ENCODE results near the gene UBE2K.
"Not testable (repeated sequence)": the region's sequence is repeated elsewhere in the genome, so short reads cannot be mapped to it uniquely, and the experiment has no call there.

The UBE2K gene

DNA sequence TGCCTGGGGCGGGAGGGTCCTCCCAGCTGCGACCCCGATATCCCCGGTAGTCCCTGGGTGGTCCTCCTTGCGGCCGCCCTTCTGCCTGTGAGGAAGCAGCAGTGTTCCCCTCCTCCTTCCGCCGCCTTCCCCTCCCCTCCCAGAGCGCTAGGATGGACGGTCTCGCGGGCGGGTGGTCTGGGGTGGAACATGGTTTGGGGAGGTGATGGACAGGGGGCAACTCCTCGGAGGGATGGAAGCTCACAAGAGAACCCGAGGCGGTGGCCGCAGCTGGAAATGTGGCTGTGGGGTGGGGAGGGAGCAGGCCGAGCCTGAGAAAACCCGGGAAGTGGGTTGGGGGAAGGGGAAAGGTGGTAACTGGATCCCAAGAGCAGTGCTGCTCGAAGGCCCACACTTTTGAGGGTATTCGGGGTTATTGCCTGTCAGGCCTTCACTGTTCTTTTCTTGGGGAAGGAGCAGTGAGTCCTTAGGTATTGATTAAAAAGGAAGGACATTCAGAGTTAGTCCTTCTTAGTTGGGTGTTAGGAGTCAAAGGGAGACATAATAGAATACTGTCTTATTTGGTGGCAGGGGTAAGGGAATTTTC lies 581 bp downstream of the UBE2K start:
- no peak for DNase-seq

DNA sequence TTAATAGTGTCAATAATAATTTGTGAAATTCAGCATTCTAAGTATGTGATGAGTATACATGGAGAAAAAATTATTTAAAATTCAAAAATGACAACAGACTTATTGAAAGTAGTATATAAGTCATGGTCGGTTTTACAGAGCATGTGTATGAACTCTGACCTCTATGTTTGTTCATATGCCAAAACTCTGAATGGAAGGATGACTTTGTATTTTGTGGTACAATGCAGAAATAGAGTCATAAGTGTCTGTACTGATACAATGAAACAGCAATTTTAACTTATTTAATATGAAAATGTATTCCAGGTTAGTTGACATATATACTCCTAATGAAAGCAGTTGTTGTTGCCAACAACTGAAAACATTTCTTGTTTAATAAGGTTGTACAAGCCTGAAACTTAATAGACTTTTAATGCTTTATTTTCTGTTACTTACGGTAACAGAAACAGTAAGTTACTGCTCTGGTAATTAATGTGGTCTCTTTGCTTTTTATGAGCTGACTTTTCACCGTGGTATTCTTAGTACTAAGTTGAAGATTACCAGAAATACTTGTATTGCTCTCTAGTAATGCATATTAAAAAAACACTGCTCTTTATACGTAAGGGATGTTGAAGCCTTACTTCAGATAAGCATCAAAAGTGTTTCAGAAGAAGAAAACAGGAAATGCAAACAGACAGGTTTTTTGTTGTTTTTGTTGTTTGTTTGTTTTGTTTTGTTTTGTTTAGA lies 1.9 kb downstream of the UBE2K start:
- DNase-seq, result no peak

- no peak for DNase-seq
Measured at GRCh38 chr4:39700554-39700953, 2.6 kb downstream of the UBE2K start.

DNA sequence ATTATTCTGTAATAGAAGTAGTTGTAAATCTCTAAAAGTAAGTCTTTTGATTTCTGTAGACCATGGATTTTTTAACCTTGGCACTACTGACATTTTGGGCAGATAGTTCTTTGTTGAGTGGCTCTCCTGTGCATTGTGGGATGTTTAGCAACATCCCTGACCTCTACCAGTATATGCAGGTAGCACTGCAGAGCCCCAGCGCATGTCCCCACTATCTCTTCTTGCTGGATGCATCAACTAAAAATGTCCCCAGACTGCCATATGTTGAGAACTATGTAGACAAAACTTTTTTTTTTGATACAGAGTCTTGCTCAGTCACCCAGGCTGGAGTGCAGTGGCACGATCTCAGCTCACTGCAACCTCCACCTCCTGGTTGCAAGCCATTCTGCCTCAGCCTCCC lies 4.8 kb downstream of the UBE2K start:
- no peak for DNase-seq

DNA sequence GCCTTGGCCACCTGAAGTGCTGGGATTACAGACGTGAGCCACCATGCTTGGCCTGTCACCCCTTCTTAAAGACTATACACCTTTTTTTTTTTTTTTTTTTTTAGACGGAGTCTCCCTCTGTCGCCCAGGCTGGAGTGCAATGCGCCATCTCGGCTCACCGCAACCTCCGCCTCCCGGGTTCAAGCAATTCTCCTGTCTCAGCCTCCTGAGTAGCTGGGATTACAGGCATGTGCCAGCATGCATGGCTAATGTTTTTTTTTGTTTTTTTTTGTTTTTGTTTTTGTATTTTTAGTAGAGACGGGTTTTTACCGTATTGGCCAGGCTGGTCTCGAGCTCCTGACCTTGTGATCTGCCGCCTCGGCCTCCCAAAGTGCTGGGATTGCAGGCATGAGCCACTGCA lies 6.9 kb downstream of the UBE2K start:
- not testable (repeated sequence) for DNase-seq

GRCh38 chr4:39706334-39706733 lies 8.4 kb downstream of the UBE2K start:
- DNase-seq, result no peak

GRCh38 chr4:39706741-39707511 lies 9.0 kb downstream of the UBE2K start:
- no peak for DNase-seq

DNA sequence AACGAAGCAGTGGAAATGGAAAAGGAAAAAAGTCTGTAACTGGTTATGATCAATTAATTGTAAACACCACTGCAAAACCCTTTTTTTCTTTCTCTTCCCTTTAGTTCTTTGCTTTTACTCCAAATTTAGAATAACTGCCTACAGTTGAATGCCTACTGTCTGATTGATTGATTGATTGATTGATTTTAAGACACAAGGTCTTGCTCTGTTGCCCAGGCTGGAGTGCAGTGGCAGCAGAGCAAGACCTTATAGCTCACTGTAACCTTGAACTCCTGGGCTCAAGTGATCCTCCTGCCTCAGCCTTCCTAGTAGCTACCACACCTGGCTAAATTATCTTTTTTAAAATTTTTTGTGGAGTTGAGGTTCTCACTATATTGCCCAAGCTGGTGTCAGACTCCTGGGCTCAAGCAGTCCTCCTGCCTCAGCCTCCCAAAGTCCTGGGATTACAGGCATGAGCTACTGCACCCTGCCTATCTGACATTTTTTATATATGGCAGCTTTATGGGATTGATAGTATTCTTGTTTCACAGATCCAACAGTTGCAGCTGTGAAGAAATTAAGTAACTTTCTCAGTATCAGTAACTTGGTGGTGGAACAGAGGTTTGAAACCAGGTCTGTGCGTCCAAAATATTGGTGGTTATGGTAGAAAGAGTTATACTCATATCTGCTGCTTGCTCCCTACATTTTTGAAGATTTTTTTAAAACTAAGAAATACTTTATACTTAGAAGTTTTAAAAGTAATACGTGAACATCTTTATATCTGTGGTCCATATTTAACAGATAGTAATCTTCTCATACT lies 12.4 kb downstream of the UBE2K start:
- DNase-seq, result no peak

- DNase-seq, result no peak
Measured at GRCh38 chr4:39712819-39713607, 15.1 kb downstream of the UBE2K start.

- DNase-seq, result no peak
Measured at GRCh38 chr4:39713691-39714090, 15.8 kb downstream of the UBE2K start.

GRCh38 chr4:39714166-39714565 lies 16.2 kb downstream of the UBE2K start:
- no peak for DNase-seq

DNA sequence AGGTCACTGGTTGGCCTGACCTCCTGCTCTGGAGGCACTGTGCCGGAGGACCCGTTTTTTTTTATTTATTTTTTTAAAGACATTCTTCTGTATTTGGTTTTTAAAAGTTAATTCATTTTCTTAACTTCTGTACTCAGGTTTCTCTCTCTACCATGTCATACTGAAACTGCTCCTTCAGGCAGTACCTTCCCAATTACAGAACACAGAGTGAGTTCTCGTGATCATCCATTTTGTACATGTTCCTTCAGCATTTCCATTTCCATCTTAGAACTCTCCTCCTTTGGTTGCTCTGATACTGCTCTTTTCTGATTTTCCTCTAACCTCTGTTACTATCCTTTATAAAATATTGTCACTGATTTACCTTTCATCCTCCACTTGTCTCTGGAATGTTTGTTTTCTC lies 17.9 kb downstream of the UBE2K start:
- no peak for DNase-seq

DNA sequence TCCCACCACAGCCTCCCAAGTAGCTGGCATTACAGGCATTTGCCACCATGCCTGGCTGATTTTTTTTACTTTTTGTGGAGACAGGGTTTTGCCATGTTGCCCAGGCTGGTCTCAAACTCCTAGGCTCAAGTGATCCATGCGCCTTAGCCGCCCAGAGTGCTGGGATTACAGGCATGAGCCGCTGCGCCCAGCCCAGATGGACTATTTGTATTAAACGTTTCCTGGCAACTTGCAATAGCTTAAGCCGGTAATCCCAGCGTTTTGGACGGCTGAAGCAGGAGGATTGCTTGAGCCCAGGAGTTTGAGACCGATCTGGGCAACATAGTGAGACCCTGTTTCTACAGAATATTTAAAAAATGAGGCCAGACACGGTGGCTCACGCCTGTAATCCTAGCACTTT lies 18.4 kb downstream of the UBE2K start:
- no peak for DNase-seq

GRCh38 chr4:39717743-39718142 lies 19.8 kb downstream of the UBE2K start:
- DNase-seq, result not testable (repeated sequence)

GRCh38 chr4:39718366-39719323 lies 20.7 kb downstream of the UBE2K start:
- DNase-seq, result peak; percentile 24

GRCh38 chr4:39719804-39720580 lies 22.1 kb downstream of the UBE2K start:
- no peak for DNase-seq

- not testable (repeated sequence) for DNase-seq
Measured at GRCh38 chr4:39721273-39721672, 23.3 kb downstream of the UBE2K start.

DNA sequence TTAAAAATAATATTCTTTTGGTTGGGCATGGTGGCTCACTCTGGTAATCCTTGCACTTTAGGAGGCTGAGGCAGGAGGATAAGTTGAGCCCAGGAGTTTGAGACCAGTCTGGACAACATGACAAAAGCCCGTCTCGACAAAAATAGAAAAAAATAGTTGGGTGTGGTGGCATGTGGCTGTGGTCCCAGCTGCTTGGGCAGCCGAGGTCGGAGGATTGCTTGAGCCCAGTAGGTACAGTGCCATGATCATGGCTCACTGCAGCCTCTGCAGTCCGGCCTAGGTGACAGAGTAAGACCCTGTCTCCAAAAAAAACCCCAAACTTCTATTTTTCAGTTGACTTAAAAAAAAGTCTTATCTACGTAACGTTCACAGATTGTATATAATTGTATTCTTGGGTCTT lies 23.9 kb downstream of the UBE2K start:
- DNase-seq, result no peak

- DNase-seq, result no peak
Measured at GRCh38 chr4:39729557-39729956, 31.6 kb downstream of the UBE2K start.

- no peak for DNase-seq
Measured at GRCh38 chr4:39730072-39730471, 32.1 kb downstream of the UBE2K start.

Measured in CD4-positive, alpha-beta T cell treated with Interleukin-12 subunit alpha and Interleukin-12 subunit beta, for 1 hour (primary cell).